Right atrium auricular region (tissue), 2 donors: Measurements from ENCODE around the gene SLC9A9. TPM values are rescaled to one million over a fixed set of nuclear protein-coding genes. Genes with fewer than 3 reads are reported as not detected.

Source experiments
- DNase-seq: peaks from one replicate; pipeline ENCODE4 v3.0.0-alpha.2; 2019; ENCODE audit warnings: low spot score
- H3K27ac ChIP-seq, 2 donors: fragments of 200-600 bp; sonication (generic); 1 replicate in 1 of 2; 2 replicates in 1 of 2; pipeline ENCODE4 v1.5.1; 2016 to 2019
- H3K27me3 ChIP-seq, 2 donors: fragments of 200-600 bp; sonication (generic); one replicate each; pipeline versions ENCODE4 v1.5.1 to v1.6.0; 2017 to 2019
- H3K36me3 ChIP-seq: fragments of 200-600 bp; sonication (generic); one replicate; pipeline ENCODE4 v1.5.1; 2016
- H3K4me1 ChIP-seq, 2 donors: fragments of 200-600 bp; sonication (generic); one replicate each; pipeline versions ENCODE4 v1.5.1 to v1.6.0; 2017 to 2019
- H3K4me3 ChIP-seq, 2 donors: fragments of 200-600 bp; sonication (generic); 1 replicate in 1 of 2; 2 replicates in 1 of 2; pipeline ENCODE4 v1.5.1; 2017 to 2019; ENCODE audit warnings: mild to moderate bottlenecking in 1 of 2, moderate library complexity in 1 of 2
- H3K9me3 ChIP-seq, 2 donors: fragments of 200-600 bp; sonication (generic); one replicate each; pipeline ENCODE4 v1.5.1; 2019
- CTCF ChIP-seq, 2 donors: fragments of 200-600 bp; sonication (generic); IDR thresholded peaks; one replicate each; pipeline ENCODE4 v1.5.1; 2019; ENCODE audit warnings: antibody characterized with exemption in 2 of 2
- total RNA-seq, 2 donors: library from RNA; depleted of rRNA; stranded (reverse); fragments of >200 nt; gene quantifications; one replicate each; pipeline ENCODE4 v1.1.0, GENCODE V29; 2016

The SLC9A9 gene
- total RNA-seq, 2 donors from 2014 or later = 3.1 to 4.2 TPM

- H3K36me3 ChIP-seq = no peaks in the 10 kb centered on the region
- no peaks in the 10 kb centered on the region for H3K4me1 ChIP-seq
- no peaks in the 10 kb centered on the region for H3K9me3 ChIP-seq
- no peak overlapping the region for H3K4me3 ChIP-seq
- no peaks in the 10 kb centered on the region for H3K27me3 ChIP-seq
- no peak overlapping the region for H3K27ac ChIP-seq
- DNase-seq = no peak
- TF ChIP-seq CTCF (IDR thresholded peaks at IDR 0.05) = no peak
Measured at GRCh38 chr3:143220741-143221140, 627.5 kb downstream of the SLC9A9 start.

- no peak overlapping the region for H3K27ac ChIP-seq
- TF ChIP-seq CTCF (IDR thresholded peaks at IDR 0.05) = no peak
- H3K4me3 ChIP-seq = no peak overlapping the region
- no peaks in the 10 kb centered on the region for H3K9me3 ChIP-seq
- H3K36me3 ChIP-seq = no peaks in the 10 kb centered on the region
- H3K27me3 ChIP-seq = no peaks in the 10 kb centered on the region
- DNase-seq = no peak
- H3K4me1 ChIP-seq = no peaks in the 10 kb centered on the region
Measured at GRCh38 chr3:143218166-143218835, 630.0 kb downstream of the SLC9A9 start.

- no peaks in the 10 kb centered on the region for H3K36me3 ChIP-seq
- H3K9me3 ChIP-seq = no peaks in the 10 kb centered on the region
- no peak overlapping the region for H3K27ac ChIP-seq
- no peaks in the 10 kb centered on the region for H3K27me3 ChIP-seq
- no peak for TF ChIP-seq CTCF (IDR thresholded peaks at IDR 0.05)
- no peak overlapping the region for H3K4me3 ChIP-seq
- no peak for DNase-seq
- no peaks in the 10 kb centered on the region for H3K4me1 ChIP-seq
Measured at GRCh38 chr3:143217283-143217682, 631.0 kb downstream of the SLC9A9 start.

- no peak overlapping the region for H3K27ac ChIP-seq
- no peak for DNase-seq
- TF ChIP-seq CTCF (IDR thresholded peaks at IDR 0.05) = no peak
- H3K4me1 ChIP-seq = no peaks in the 10 kb centered on the region
- H3K36me3 ChIP-seq = no peaks in the 10 kb centered on the region
- no peaks in the 10 kb centered on the region for H3K27me3 ChIP-seq
- no peak overlapping the region for H3K4me3 ChIP-seq
- no peaks in the 10 kb centered on the region for H3K9me3 ChIP-seq
Measured at GRCh38 chr3:143216709-143217182, 631.5 kb downstream of the SLC9A9 start.

Other genes starting within 250 kb of the SLC9A9 start
- 10 to 100 TPM; 10.0 to 21.5 TPM for gene DIPK2A, start 123.4 kb upstream of the SLC9A9 start, total RNA-seq